Fibroblast of skin of abdomen (primary cell): ENCODE measurements around the gene DHX58.

ENCODE experiments used
- DNase-seq: peaks from one replicate; pipeline ENCODE4 v3.0.0-alpha.2; 2013

DHX58 gene

GRCh38 chr17:42052346-42052877, 60.1 kb downstream of the DHX58 start:
- DNase-seq, result no peak

- no peak for DNase-seq
These were observed 60.9 kb downstream of the DHX58 start for GRCh38 chr17:42051645-42052044.
